SHP77 treated with DMSO at 0.1 percent for 48 hours (cell line): ENCODE results near the gene FNDC3B.

Source experiments
- DNase-seq: peaks from one replicate; lab custom pipeline; 2025; lab: John Stamatoyannopoulos, UW

FNDC3B gene

GRCh38 chr3:172369590-172370259 is 330.3 kb downstream of the FNDC3B start:
- no peak for DNase-seq

- no peak for DNase-seq
These were observed 331.0 kb downstream of the FNDC3B start for GRCh38 chr3:172370419-172370818.

GRCh38 chr3:172371544-172371943 is 332.2 kb downstream of the FNDC3B start:
- DNase-seq: no peak

GRCh38 chr3:172372895-172373294 is 333.5 kb downstream of the FNDC3B start:
- no peak for DNase-seq

GRCh38 chr3:172373912-172374311 is 334.5 kb downstream of the FNDC3B start:
- DNase-seq: no peak

GRCh38 chr3:172375206-172375850 is 335.9 kb downstream of the FNDC3B start:
- no peak for DNase-seq

GRCh38 chr3:172376402-172376801 is 337.0 kb downstream of the FNDC3B start:
- DNase-seq: no peak

- no peak for DNase-seq
These were observed 337.5 kb downstream of the FNDC3B start for GRCh38 chr3:172376881-172377280.

- DNase-seq: no peak
These were observed 339.1 kb downstream of the FNDC3B start for GRCh38 chr3:172378439-172378838.

GRCh38 chr3:172379372-172379771 is 340.0 kb downstream of the FNDC3B start:
- no peak for DNase-seq

GRCh38 chr3:172380632-172381031 is 341.3 kb downstream of the FNDC3B start:
- no peak for DNase-seq

- no peak for DNase-seq
These were observed 344.0 kb downstream of the FNDC3B start for GRCh38 chr3:172383306-172383796.

GRCh38 chr3:172384836-172385235 is 345.5 kb downstream of the FNDC3B start:
- DNase-seq: no peak

- DNase-seq: no peak
These were observed 348.4 kb downstream of the FNDC3B start for GRCh38 chr3:172387728-172388127.

- DNase-seq: no peak
These were observed 349.2 kb downstream of the FNDC3B start for GRCh38 chr3:172388412-172389078.

GRCh38 chr3:172390792-172391191 is 351.4 kb downstream of the FNDC3B start:
- no peak for DNase-seq

GRCh38 chr3:172391592-172392302 is 352.4 kb downstream of the FNDC3B start:
- DNase-seq: no peak

- DNase-seq: no peak
These were observed 355.3 kb downstream of the FNDC3B start for GRCh38 chr3:172394692-172395091.

- no peak for DNase-seq
These were observed 357.0 kb downstream of the FNDC3B start for GRCh38 chr3:172396400-172396799.

GRCh38 chr3:172397716-172398405 is 358.5 kb downstream of the FNDC3B start:
- no peak for DNase-seq

- no peak for DNase-seq
These were observed 359.1 kb downstream of the FNDC3B start for GRCh38 chr3:172398484-172398883.

GRCh38 chr3:172402090-172402489 is 362.7 kb downstream of the FNDC3B start:
- DNase-seq: no peak
